Measurements from ENCODE around the gene MRTFB.

- TF ChIP-seq CTCF (conservative IDR thresholded peaks at IDR 0.05; ENCODE audit: low read depth in 2 of 2), result no peak
- TF ChIP-seq POLR2AphosphoS5 (IDR thresholded peaks at IDR 0.05; ENCODE audit: low read depth), result no peak
- no peak for TF ChIP-seq EZH2 (IDR thresholded peaks at IDR 0.05; ENCODE audit: low read depth, unreplicated experiment)
- no peak for TF ChIP-seq REST (IDR thresholded peaks at IDR 0.05; ENCODE audit: unreplicated experiment)
- no peak for TF ChIP-seq ZNF331 (CRISPR knock-in tag; IDR thresholded peaks at IDR 0.05; ENCODE audit: low read depth)
- TF ChIP-seq CREB1 (CRISPR knock-in tag; IDR thresholded peaks at IDR 0.05; ENCODE audit: low read depth), result no peak
- TF ChIP-seq JUNB (IDR thresholded peaks at IDR 0.05; ENCODE audit: unreplicated experiment), result no peak
- no peak for TF ChIP-seq STAT1 (IDR thresholded peaks at IDR 0.05; ENCODE audit: unreplicated experiment)
- TF ChIP-seq EZH2phosphoT487 (IDR thresholded peaks at IDR 0.05; ENCODE audit: unreplicated experiment), result no peak
- TF ChIP-seq NANOG (IDR thresholded peaks at IDR 0.05; ENCODE audit: borderline replicate concordance), result no peak
- TF ChIP-seq ZNF114 (CRISPR knock-in tag; IDR thresholded peaks at IDR 0.05), result no peak
Observed at GRCh38 chr16:14106961-14107360, 35.8 kb downstream of the MRTFB start.
